GM18907 (cell line): ENCODE data around the gene NEDD8.
A peak's percentile ranks its signal among the peaks of the same experiment; 100 is the strongest.
"Not testable (repeated sequence)": the region's sequence is repeated elsewhere in the genome, so short reads cannot be mapped to it uniquely, and the experiment has no call there.

ENCODE experiments used
- ATAC-seq: cut with Tn5 transposase; IDR thresholded peaks from one replicate; pipeline ENCODE4 v1.9.1; 2021; ENCODE audit warnings: mild to moderate bottlenecking, moderate library complexity; ENCODE audit not compliant: unreplicated experiment

NEDD8 gene

DNA sequence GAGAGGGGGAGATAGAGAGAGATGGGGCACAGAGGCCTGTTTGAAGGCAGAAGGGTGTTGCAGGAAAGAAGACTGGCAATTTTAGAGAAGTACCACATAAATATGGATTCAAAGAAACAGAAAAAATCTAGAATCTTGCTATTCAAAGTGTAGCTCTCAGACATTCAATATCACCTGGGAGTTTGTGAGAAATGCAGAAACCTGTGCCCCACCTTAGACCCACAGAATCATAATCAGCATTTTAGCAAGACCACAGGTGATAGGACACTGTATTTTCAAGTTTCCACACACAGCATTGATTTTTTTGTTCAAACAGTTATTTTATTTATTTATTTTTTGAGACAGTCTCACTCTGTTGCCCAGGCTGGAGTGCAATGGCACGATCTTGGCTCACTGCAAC lies 3.3 kb downstream of the NEDD8 start:
- ATAC-seq = no peak

DNA sequence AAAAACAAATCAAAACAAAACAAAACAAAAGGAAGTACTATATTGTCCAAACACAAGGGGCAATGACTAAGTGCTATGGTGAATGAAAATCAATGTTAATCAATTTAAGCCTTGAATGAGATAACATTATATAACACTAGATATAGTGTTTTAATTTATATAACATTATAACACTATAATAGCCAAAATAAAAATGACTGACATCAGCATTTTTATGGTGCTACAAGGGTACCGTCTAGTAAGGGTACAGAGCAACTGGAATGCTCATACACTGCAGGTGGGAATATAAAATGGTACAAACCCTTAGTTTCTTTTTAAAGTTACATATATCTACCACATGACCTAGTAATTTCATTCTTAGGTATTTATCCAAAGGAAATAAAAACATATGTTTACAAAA lies 5.7 kb downstream of the NEDD8 start:
- no peak for ATAC-seq

DNA sequence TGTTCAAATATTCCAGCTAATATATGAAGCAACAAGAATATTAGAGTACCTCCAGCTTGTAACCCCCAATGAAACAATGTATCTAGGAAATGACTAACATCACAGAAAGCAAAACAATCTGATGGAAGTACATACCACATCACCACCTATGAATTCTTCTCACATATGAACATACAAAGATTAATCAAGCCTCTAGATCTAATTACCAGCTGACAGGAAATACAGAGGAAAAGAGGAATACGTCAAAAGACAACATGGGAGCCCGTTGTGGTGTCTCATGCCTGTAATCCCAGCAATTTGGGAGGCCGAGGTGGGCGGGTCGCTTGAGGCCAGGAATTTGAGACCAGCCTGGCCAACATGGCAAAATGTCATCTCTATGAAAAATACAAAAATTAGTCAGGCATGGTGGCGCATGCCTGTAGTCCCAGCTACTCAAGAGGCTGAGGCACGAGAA lies 7.5 kb downstream of the NEDD8 start:
- no peak for ATAC-seq

DNA sequence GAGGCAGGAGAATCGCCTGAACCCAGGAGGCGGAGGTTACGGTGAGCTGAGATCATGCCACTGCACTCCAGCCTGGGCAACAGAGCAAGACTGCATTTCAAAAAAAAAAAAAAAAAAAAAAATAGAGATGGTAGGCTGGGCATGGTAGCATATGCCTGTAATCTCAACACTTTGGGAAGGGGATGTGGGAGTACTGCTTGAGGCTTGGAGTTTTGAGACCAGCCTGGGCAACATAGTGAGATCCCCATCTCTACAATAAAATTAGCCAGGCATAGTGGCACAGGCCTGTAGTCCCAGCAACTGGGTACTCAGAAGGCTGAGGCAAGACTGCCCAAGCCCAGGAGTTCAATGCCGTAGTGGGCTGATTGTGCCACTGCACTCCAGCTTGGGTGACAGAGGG lies 9.2 kb downstream of the NEDD8 start:
- ATAC-seq = not testable (repeated sequence)

GRCh38 chr14:24219521-24219920 lies 12.6 kb downstream of the NEDD8 start:
- ATAC-seq = no peak

DNA sequence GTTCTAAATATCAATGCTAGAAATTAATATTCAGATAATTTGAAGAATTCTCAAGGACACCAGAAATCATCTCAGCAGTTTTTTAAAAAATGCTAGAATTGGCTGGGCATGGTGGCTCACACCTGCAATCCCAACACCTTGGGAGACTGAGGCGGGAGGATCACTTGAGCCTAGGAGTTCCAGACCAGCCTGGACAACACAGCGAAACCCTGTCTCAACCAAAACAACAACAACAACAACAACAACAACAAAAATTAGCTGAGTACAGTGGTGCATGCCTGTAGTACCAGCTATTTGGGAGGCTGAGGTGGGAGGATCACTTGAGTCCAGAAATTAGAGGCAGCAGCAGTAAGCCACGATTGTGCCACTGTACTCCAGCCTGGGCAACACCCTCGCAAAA lies 13.1 kb downstream of the NEDD8 start:
- no peak for ATAC-seq

- not testable (repeated sequence) for ATAC-seq
Measured at GRCh38 chr14:24216876-24217275, 15.3 kb downstream of the NEDD8 start.

- ATAC-seq = no peak
Measured at GRCh38 chr14:24216345-24216699, 15.8 kb downstream of the NEDD8 start.

DNA sequence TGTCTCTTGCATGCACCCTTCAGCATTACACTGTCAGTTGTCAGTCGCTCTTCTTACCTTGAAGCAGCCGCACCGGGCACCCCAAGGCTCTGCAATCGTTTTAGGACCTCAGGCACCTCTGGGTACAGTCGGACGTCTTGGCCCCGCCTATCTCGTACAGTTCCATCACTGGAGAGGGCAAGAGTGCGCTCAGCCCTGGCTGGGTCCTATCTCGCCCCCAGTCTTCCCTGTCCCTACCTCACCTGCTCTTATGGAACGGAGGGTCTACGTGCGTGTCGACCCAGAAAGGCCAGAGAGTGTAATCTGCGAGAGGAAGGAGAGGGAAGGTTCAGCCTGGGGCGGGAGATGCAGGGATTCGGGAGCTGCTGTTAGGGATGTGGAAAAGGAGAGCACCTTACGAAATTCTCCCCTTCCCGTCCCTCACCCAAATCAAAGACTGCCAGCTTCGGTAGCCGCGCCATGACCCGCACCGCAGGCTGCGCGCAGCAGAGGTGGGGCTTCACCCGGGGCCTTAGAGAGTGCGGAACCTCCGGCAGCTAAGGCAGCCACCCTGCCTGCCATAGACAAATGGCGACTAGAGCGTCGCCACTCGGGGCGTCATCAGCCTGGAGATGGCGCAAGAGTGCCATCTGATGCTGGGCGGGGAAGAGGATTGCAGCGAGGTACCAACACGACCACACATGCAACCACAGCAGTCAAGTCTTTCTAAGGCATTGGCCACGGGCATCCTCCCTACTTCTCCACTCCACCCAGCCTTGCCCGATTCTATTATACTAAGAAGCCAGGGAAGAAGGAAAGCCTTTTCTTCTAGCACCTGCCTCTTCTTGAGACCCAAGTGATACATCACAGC lies 16.4 kb downstream of the NEDD8 start, which contains the start of gene MDP1:
MDP1 (minus strand) TSS at position 572 of the 850 bp plus-strand sequence; CDS start at position 461, 111 bp downstream.
- ATAC-seq = peak; percentile 66

GRCh38 chr14:24213866-24214662 lies 18.1 kb downstream of the NEDD8 start:
- no peak for ATAC-seq

- ATAC-seq = peak; percentile 86
Measured at GRCh38 chr14:24212924-24213865, 19.0 kb downstream of the NEDD8 start, which contains the start of gene CHMP4A. CHMP4A (minus strand) TSS chr14:24213488; CDS start chr14:24213439, 49 bp downstream.

- no peak for ATAC-seq
Measured at GRCh38 chr14:24211311-24211710, 20.9 kb downstream of the NEDD8 start.

DNA sequence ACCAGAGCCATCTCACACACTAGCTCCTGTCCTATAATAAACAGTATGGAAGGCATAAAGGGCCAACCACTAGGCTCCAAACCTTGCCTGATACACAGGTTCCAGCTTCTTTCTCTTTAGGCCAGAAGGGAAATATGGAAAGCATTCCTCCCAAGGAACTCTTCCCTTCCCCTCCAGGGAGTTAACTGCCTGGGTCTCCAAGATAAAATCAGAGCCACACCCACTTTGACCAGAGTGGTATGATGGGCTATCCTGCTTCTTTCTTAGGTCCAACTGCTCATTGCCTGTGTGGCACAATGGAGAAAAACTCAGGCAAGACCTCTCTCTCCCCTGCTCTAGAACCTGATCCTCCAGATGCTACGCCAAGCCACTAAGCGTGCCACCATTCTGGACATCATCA lies 24.5 kb downstream of the NEDD8 start:
- no peak for ATAC-seq

GRCh38 chr14:24207104-24207551 lies 25.0 kb downstream of the NEDD8 start:
- ATAC-seq = no peak

GRCh38 chr14:24206260-24207103 lies 25.7 kb downstream of the NEDD8 start:
- ATAC-seq = no peak

DNA sequence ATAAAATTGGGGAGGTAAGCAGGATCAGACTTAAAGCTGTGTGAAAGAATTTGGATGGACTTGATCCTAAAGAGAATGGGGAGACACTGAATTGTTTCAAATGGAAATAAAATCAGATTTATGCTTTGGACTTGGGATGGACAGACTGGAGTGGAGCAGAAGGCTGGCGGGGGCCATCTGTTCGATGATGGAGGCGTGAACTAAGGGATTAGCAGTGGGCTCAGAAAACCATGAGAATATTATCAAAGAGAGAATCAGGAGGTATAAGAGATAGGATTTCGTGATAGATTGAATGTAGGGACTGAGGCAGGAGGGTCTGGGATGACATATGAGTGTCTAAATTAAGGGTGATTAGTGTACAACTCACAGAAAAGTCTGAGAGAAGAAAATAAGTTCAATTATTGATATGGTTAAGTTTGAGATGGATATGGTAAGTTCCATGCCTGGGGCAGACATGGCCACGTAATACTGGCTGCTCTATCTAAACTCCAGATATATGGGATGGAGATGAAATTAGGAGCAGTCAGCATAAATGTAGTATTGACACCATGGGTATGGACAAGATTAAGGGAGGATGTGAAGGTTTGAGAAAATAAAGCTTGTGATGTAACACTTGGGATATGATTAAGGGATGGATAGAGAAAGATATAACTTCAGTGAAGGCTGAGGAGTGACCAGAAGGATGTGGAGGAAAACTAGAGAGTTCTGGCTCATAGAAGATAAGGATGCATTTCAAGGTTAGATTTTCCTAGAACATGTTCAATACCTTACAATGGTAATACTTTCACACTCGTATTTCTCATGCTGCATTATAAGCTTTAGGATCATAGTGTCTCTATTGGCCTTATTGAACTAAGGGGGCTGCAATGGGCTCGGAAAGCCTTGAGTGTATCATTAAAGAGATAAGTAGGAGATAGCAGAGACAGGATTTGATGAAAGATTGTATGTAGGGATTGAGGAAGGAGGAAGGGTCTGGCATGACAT lies 27.7 kb downstream of the NEDD8 start:
- no peak for ATAC-seq

DNA sequence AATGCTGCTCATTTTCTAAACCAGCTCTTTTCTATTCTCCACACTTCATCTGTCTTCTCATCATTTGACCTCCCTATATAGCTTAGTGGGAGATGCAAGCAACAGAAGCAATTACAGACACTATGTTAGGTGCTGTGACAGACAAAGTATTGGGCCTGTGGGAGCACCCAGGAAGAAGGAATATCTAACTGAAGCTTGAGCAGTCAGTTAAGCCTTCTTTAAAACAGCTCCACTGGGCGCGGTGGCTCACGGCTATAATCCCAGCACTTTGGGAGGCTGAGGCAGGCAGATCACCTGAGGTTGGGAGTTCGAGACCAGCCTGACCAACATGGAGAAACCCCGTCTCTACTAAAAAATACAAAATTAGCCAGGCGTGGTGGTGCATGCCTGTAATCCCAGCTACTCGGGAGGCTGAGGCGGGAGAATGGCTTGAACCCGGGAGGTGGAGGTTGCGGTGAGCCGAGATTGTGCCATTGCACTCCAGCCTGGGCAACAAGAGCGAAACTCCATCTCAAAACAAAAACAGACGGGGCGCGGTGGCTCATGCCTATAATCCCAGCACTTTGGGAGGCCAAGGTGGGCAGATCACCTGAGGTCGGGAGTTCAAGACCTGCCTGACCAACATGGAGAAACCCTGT lies 28.8 kb downstream of the NEDD8 start:
- ATAC-seq = not testable (repeated sequence)

GRCh38 chr14:24202538-24202937 lies 29.6 kb downstream of the NEDD8 start:
- ATAC-seq = not testable (repeated sequence)
